Activated CD4-positive, CD25-positive, alpha-beta regulatory T cell treated with anti-CD3 and anti-CD28 coated beads, Interleukin-2, amount 50 U/mL, for 24 hours (primary cell): ENCODE results near the gene OTOP3.

Experiments
- ATAC-seq, 2 donors: fragments of 150-1000 bp; cut with Tn5 transposase; one replicate each; pipeline ENCODE4 v1.10.0; 2021; ENCODE audit warnings: mild to moderate bottlenecking in 1 of 2, moderate library complexity in 1 of 2

OTOP3 gene

DNA sequence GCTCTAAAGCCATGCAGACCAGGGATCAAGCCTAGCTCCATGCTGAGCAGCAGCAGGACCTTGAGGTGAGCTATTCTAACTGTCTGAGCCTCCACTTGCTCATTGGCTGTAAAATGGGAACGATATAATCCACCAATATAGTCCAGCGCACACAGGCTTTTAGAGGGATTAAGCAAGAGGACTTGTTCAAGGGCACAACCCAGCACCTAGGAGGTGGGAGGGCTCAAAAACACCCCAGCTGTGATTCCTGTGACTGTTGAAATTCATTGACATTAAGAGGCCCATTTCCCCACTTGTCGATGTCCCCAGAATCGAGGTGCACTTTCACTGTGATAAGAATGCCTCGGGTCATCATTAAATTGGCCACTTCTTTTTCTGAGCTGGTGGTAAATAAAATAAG is 16.8 kb upstream of the OTOP3 start:
- ATAC-seq, result no peak

GRCh38 chr17:74919440-74920305 is 16.0 kb upstream of the OTOP3 start:
- ATAC-seq, result no peak

- ATAC-seq, result no peak
Observed at GRCh38 chr17:74920306-74920620, 15.4 kb upstream of the OTOP3 start.

GRCh38 chr17:74920642-74921025 is 15.1 kb upstream of the OTOP3 start:
- no peak for ATAC-seq

DNA sequence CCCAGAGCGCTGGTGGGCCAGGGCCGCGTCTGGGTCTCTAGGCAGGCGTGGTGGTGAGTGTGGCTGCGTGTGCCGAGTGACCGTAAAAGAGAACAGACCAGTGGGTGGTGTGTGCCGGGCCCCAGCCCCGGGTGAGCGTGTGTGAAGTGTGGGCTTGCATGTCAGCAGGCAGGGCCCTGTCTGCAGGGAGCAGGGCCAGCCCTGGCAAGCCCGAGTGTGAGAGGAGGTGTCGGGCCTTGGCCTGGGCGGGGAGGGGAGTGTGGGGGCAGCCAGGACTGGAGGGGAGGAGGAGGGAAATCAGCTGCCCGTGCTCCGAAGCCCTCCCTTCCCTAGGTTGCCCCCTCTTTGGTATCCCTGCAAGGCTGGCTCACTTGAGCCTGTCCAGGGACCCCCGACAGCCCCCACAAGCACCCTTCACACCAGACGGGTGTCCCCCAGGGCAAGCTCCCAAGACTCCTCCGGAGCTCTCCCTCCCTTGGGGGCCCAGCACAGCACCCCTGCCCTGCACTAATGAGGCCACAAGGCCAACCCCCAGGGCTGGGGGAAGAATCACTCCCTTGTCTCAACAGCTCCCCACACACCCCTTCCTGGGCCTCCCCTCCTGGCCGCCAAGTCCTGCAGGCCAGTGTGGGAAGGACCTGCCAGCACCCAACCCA is 14.5 kb upstream of the OTOP3 start:
- no peak for ATAC-seq

GRCh38 chr17:74921769-74922168 is 13.9 kb upstream of the OTOP3 start:
- no peak for ATAC-seq

GRCh38 chr17:74922172-74922571 is 13.5 kb upstream of the OTOP3 start:
- ATAC-seq, result no peak

- ATAC-seq, result peak; percentile 21 to 42
Observed at GRCh38 chr17:74922694-74923537, 12.8 kb upstream of the OTOP3 start, which contains the start of gene USH1G. Gene USH1G (minus strand): TSS chr17:74923255. CDS start chr17:74923073, 182 bp downstream.

DNA sequence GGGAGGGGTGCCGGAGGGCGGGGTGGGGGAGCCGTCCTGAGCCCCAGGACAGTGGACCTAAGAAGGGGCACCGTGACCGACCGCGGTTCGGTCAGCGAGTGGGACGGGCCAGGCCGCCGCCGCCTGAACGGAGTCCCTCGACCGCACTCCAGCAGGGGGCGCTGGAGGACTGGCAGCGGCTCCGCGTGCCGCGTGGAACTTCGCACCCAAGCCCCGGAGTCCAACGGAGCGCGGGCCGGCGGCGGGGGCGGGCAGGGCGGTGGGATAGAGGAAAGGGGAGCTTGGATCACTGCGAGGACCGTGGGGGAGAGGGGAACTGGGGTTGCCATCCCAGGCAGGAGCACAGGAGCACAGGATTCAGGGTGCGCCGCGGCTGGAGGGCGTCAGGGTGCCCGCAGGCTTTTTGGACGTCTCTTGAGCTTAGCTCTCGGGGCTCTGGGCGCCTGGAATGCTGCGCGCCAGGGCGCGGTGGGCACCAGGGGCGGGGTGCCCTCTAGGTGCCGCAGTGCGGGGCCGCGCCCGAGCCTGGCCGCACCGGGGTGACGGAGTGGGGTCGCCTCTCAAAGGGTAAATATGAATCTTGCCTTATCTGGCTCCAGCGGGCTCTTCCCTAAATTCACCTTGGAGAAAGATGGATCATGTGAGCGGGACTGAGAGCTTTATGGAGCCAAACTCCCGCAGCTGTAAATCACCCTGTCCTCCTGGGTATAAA is 12.0 kb upstream of the OTOP3 start:
- peak; percentile 49 to 53 for ATAC-seq

- ATAC-seq, result no peak
Observed at GRCh38 chr17:74924250-74924948, 11.3 kb upstream of the OTOP3 start, which contains the start of gene OTOP2. Gene OTOP2 (plus strand): TSS chr17:74924273. CDS start chr17:74924633, 360 bp downstream.

DNA sequence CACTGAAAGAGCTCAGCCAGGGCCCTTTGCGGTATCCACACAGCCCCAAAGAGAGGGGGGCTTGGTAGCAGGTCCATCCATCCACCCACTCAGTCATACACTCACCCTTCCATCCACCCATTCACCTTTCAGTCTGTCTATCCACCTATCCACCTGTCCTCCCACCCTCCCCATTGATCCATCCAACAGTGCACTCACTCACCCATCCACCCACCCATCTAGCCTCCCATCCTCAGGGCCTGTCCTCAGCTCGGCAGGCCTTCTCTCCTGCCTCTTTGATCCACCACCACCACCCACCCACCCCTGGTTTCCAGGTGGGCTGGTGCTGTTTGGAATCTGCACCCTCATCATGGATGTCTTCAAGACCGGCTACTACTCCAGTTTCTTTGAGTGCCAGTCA is 10.5 kb upstream of the OTOP3 start:
- ATAC-seq, result no peak

DNA sequence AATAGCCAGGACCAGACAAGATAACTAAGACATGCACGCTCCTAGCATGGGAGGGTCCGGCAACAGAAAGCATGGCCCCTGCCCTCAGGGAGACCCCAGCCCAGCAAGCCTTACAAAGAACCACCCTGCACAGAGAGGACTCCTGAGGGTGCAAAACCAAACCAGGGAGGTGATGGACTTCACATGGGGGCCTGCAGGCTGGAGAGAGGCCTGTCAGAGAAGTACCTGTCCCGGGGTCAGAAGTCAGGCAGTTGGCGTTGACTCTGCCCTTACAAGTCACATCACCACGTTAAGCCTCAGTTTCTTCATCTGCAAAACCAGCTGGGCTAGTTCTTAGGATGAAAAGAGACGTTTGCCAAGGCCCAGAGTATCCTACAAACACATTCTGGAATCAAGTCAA is 6.9 kb upstream of the OTOP3 start:
- ATAC-seq, result no peak

- ATAC-seq, result no peak
Observed at GRCh38 chr17:74930535-74931036, 5.1 kb upstream of the OTOP3 start.

- ATAC-seq, result no peak
Observed at GRCh38 chr17:74935048-74935447, 650 bp upstream of the OTOP3 start.

DNA sequence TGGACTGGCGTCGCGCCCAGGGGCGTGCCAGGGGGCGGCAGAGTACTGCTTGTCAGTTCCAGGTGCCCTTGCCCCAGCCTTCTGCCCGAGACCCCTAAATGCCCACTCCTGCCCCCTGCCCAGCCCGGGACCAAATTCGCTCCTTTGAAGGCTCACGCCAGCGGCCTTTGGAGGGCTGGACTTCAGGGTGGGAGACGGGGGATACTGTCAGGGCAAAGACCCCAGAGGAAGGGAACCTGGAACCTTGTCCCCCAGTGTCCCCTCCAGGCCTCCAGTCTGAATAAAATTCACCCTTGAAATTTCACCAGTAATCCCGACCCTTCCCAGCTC is 737 bp downstream of the OTOP3 start:
- ATAC-seq, result no peak

DNA sequence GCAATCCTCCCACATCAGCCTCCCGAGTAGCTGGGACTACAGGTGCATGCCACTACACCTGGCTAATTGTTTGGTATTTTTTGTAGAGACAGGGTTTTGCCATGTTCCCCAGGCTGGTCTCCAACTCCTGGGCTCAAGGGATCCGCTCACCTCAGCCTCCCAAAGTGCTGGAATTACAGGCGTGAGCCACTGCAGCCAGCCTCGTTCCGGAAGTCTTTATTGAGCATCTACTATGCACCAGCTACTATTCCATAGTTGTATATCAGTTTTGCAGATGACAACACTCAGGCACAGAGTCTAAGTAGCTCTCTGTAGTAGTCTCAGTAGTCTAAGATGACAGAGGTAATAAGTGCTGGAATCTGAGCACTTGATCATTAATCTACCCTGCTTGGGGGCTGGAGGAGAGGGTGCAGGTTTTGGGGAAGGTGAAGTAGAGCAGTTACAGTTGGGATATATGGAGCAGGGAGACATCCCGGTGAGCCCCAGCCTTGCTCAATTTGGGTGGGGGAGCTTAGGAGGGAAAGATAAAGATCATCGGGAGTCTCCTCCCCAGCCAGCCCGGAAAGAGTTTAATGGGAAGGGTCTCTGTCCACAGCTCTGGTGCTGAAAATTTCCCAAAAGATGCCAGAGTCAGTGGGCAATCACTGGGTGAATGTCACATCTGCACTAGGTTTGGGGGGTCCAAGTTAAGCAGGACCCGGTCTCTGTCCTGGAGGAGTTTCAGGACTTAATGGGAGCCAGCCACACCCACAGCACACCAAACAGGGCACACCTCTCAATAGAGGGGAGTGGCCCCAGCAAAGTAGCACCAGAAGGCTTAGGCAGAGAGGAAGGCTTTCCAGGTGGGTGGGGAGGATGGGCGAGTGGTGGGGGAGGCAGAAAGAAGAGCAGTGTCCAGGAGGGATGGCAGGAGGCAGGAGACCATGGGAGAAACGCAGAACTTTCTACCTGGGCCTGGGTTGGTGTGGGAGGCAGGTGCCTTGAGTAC is 1.7 kb downstream of the OTOP3 start:
- no peak for ATAC-seq

GRCh38 chr17:74938194-74938950 is 2.7 kb downstream of the OTOP3 start:
- no peak for ATAC-seq

DNA sequence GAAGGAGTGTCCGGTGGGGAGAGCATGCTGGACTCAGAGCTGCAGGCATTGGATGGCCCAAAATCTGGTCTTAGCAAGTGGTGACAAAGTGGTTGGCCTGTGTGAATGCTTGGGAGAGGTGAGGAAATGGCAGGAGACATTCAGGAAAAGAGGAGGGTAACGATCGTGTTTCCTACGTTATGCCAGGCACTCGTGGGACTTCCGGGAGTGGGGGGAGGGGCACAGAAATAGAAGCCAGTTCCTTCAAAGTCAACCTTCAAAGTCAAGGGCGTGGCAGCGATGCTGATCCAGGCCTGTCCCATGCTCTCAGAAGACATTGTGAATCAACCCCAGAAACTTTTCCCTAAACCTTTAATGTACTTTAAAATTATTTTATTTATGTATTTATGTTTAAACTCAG is 3.8 kb downstream of the OTOP3 start:
- no peak for ATAC-seq

DNA sequence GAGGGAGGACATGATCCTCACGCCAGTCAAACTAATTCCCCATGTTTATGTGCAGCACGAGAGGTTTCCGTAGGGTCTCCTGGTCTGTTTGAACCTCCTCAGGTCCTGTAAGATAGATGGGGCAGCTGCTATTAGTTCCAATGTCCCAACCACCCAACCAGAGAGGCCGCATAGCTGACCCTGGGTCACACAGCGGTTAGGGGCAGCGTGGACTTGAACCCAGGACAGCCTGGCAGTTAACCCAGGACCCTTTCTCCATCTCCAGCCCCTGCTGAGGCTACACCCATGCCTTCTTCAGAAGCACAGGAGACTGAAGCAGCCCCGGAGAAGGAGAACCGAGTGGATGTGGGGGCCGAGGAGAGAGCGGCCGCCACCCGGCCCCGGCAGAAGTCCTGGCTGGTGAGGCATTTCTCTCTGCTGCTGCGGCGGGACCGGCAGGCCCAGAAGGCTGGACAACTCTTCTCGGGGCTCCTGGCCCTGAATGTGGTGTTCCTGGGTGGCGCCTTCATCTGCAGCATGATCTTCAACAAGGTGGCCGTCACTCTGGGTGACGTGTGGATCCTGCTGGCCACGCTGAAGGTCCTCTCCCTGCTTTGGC is 5.5 kb downstream of the OTOP3 start:
- ATAC-seq, result no peak
